Activated T-helper 1 cell treated with anti-CD3 and anti-CD28 coated beads, Interleukin-12 subunit alpha, Interleukin-12 subunit beta, Interleukin-2, Interleukin-4 antibody, amounts not matched to agents 30 ng/mL and 10 ng/mL and 1 ng/mL, durations not matched to agents 14 hours and 24 hours and 36 hours (primary cell): ENCODE measurements around the gene QRFP. TPM values are rescaled to one million over a fixed set of nuclear protein-coding genes. Genes with fewer than 3 reads are reported as not detected.

ENCODE experiments used
- DNase-seq: peaks from one replicate; pipeline ENCODE4 v3.0.0; 2021; ENCODE audit warnings: low spot score
- H3K27ac Mint-ChIP-seq: one replicate; pipeline ENCODE4 v1.8.0; 2021; ENCODE audit warnings: mild to moderate bottlenecking, mixed read lengths
- H3K27me3 Mint-ChIP-seq: one replicate; pipeline ENCODE4 v1.8.0; 2022; ENCODE audit warnings: mild to moderate bottlenecking, moderate library complexity, mixed read lengths; ENCODE audit not compliant: insufficient read depth
- H3K36me3 Mint-ChIP-seq: one replicate; pipeline ENCODE4 v1.8.0; 2021; ENCODE audit warnings: low read depth, mixed read lengths
- H3K4me1 Mint-ChIP-seq: one replicate; pipeline ENCODE4 v1.8.0; 2021; ENCODE audit warnings: low read depth, mixed read lengths
- H3K4me3 Mint-ChIP-seq: one replicate; pipeline ENCODE4 v1.8.0; 2021; ENCODE audit warnings: mild to moderate bottlenecking, moderate library complexity, mixed read lengths
- H3K9me3 Mint-ChIP-seq: one replicate; pipeline ENCODE4 v1.8.0; 2021; ENCODE audit warnings: mixed read lengths
- intact Hi-C: fragments of 100-400 bp; cut with micrococcal nuclease; formaldehyde crosslinking; loops from one replicate; pipeline ENCODE4 v1.15.1; 2024
- total RNA-seq: library from RNA; stranded (reverse); gene quantifications from 2 replicates; pipeline ENCODE4 v1.2.3, GENCODE V29; 2022

QRFP gene
- total RNA-seq, 1 donor from 2014 or later, result not detected

DNA sequence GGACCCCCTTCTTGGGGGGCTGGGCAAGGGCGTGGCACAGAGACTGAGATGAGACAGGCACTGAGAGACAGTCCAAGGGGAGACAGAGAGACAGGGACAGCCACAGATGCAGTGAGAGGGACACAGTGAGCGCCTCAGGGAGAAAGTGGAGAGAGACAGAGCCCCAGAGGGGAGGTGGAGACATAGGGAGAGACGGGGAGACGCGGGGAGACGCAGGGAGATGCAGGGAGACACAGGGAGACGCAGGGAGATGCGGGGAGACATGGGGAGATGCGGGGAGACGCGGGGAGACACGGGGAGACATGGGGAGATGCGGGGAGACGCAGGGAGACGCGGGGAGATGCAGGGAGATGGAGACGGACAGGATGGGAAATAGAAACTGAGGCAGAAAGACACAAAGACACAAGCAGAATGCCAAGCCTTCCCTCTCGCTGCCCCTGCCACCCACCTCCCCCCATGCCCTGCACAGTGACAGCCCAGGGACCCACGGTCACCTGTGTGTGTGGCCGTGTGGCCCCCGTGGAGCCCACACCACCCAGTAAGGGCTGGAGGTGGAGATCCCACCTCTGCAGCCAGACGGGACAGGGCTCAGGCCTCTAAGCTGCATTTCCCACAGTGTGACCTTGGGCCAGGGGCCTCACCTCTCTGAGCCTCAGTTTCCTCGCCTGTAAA lies 33.7 kb upstream of the QRFP start:
- Mint-ChIP-seq H3K36me3 (no peaks in the 10 kb centered on the region), H3K4me3 (no peak overlapping the region), H3K27me3 (peaks cover 24% of the 10 kb centered on the region), H3K9me3 (no peaks in the 10 kb centered on the region), H3K4me1 (no peaks in the 10 kb centered on the region), H3K27ac (no peak overlapping the region)
- no peak for DNase-seq
- intact Hi-C loops, result no loop called here

DNA sequence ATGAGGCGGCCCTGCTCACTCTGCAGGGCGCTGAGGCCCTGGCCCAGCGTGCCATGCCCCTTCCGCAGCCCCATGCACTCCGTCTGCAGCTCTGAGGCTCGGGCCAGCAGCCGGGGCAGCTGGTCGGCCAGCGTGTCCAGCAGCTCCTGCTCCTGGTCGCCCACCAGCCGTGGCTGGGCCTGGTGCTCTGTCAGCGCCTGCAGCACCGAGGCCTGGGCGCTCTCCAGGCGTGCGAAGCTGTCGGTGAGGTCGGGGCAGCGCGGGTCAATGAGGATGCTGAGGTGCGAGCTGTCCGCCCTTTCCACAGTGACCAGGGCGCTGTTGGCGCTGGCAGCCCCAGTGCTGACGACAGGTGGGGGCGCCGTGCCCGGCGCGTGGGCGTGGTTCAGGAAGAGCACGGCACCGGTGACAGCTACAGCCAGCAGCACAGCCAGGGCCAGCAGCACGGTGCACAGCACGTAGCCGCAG lies 33.0 kb upstream of the QRFP start:
- intact Hi-C loops, result no loop called here
- H3K36me3 Mint-ChIP-seq, result no peaks in the 10 kb centered on the region
- H3K4me1 Mint-ChIP-seq, result no peaks in the 10 kb centered on the region
- no peak for DNase-seq
- H3K27ac Mint-ChIP-seq, result no peak overlapping the region
- no peak overlapping the region for H3K4me3 Mint-ChIP-seq
- peaks cover 20% of the 10 kb centered on the region for H3K27me3 Mint-ChIP-seq
- H3K9me3 Mint-ChIP-seq, result no peaks in the 10 kb centered on the region

DNA sequence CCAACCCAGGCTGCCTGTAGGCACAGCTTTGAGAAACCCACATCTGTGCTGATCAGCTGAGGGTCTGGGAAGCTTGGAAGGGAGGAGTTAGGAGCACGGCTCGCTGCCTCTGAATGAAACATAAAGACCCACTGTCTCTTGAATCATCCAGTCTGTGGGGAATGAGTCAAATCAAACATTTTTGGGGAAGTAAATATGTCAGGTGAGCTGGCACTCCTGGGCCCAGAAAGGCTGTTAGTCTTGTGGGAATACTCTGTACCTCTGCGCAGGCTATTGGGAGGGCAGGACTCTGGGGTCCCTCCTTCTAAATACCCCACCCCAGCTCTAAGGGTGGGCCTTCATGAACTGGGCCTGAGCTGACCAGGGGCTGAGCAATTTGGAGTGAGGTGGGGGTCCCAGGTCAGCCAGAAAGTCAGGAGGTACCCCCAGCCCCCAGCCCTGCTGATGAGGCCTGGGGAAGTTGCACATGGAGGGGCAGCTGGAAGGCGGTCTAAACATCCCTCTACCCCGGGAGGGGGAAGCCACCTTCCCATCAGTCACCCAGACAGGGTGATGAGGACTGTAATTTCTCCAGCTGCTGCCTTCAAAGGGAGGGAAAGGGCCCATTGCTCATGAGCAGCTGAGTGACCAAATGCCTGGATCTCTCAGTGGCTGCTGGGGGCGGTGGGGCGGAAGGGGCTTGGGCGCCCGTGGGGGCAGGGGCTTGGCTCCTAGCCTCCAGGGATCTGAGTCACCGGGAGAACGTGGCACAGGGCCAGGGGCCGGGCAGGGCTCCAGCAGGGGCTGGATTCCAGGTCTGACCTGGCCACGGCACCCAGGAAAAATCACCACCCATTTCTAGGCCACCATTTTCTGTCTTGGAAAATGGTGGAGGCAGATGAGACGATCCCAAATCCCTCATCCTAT lies 31.6 kb upstream of the QRFP start:
- Mint-ChIP-seq H3K27me3 (peaks cover 18% of the 10 kb centered on the region), H3K9me3 (no peaks in the 10 kb centered on the region), H3K27ac (no peak overlapping the region), H3K36me3 (no peaks in the 10 kb centered on the region), H3K4me3 (no peak overlapping the region), H3K4me1 (no peaks in the 10 kb centered on the region)
- intact Hi-C loops, result no loop called here
- DNase-seq, result no peak

DNA sequence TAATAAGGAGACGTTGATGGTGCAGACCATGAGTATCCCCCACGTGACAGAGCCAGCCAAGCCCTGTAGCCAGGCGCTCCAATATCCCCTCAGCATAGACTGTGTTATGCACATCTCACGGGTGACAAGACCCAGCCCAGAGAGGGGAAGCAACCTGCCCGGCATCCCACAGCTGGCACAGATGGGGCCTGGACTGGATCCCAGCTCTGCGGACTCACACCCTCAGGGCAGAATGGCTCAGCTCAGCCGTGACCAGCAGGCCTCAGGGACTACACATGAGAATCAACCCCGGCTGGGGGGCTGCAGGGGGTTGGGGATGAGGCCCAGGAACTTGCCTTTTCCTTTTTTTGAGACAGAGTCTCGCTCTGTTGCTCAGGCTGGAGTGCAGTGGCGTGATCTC lies 30.7 kb upstream of the QRFP start:
- no peak overlapping the region for H3K4me3 Mint-ChIP-seq
- no peak overlapping the region for H3K27ac Mint-ChIP-seq
- intact Hi-C loops, result no loop called here
- no peaks in the 10 kb centered on the region for H3K36me3 Mint-ChIP-seq
- H3K9me3 Mint-ChIP-seq, result no peaks in the 10 kb centered on the region
- H3K4me1 Mint-ChIP-seq, result no peaks in the 10 kb centered on the region
- no peak for DNase-seq
- peaks cover 10% of the 10 kb centered on the region for H3K27me3 Mint-ChIP-seq

DNA sequence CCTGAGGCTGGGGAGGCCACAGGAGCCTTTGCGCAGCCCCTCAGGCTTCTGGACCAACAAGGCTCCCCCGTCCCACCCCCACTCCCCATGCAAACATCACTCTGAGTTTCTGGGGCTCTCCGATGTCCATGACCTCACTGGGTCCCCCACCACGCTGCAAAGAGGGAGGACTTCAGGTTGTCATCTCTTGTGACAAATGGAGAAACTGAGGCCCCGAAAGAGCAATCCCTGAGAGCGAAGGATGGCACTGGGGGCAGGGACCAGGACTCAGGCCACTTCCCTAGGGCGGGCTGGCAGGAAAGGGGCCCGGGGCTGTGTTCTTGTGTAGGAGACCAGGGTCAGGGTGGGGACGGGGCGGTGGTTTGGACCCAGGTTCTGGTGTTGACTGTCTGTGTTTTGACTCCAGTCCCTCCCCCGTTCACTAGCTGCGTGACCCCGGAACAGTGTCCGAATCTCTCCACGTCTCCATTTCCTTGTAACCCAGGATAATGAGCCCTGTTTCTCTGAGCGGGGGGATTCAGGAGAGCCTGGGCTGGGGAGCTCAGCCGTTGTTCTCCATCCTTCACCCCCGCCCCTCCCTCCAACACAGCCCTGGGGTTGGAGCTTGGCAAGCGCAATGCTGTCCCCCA lies 28.6 kb upstream of the QRFP start:
- H3K27me3 Mint-ChIP-seq, result peaks cover 2% of the 10 kb centered on the region
- no peaks in the 10 kb centered on the region for H3K4me1 Mint-ChIP-seq
- H3K9me3 Mint-ChIP-seq, result no peaks in the 10 kb centered on the region
- H3K36me3 Mint-ChIP-seq, result no peaks in the 10 kb centered on the region
- H3K4me3 Mint-ChIP-seq, result no peak overlapping the region
- intact Hi-C loops, result no loop called here
- no peak overlapping the region for H3K27ac Mint-ChIP-seq
- no peak for DNase-seq

DNA sequence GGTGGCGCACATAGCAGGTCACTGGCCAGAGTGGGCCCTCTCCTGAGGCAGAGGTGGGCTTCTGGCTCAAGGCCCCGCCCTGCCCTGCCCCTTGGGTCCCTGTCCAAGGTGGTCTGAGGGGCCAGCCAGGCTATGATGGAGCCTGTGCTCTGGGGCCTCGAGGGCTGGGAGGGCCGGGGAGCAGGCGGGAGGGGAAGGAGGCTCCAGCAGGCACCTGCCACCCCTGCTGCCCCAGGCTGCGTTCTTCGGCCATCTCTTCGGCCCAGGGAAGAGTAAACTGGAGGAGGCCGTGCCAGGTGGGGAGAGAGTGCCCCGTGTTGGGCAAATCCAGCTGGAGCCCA lies 27.8 kb upstream of the QRFP start:
- intact Hi-C loops, result no loop called here
- Mint-ChIP-seq H3K27me3 (peaks cover 2% of the 10 kb centered on the region), H3K36me3 (no peaks in the 10 kb centered on the region), H3K4me1 (no peaks in the 10 kb centered on the region), H3K4me3 (no peak overlapping the region), H3K9me3 (no peaks in the 10 kb centered on the region), H3K27ac (no peak overlapping the region)
- DNase-seq, result no peak

DNA sequence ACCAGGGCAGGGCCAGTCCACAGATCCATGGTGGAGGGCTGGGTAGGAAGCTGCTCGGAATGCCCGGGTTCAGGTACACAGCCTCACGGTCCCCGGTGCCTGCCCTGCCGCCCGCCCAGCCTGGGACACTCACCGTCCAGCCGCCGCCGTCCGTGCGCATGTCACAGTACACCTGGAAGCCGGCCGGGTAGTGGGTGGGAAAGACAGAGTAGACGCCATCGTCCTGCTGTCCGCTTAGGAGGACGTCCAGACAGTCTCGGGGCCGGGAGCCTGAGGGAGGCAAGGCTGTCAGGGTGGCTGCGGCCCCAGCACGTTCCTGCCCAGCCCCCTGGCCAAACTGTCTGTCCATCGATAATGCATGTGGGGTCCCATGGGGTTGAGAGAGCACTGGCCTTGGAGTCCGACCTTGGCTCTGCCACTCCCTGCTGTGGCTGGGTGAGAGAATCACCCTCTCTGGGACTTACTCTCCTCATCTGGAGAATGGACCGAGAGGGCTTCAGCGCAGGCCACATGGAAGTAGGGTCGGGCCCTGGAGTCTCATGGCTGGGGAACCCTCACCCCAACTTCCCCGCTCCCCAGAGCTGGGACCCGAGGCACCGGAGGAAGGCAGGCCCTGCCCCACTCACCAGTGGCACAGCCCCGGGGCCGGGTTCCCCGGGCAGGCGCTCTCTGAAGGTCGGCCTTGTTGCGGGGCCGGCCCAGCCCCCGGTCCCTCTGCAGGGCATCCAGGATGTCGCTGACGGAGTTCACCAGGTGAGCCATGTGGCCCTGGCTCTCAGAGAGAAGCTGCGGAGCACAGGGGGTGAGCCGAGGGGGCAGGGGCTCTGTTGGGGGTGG lies 27.2 kb upstream of the QRFP start:
- no peak overlapping the region for H3K4me3 Mint-ChIP-seq

DNA sequence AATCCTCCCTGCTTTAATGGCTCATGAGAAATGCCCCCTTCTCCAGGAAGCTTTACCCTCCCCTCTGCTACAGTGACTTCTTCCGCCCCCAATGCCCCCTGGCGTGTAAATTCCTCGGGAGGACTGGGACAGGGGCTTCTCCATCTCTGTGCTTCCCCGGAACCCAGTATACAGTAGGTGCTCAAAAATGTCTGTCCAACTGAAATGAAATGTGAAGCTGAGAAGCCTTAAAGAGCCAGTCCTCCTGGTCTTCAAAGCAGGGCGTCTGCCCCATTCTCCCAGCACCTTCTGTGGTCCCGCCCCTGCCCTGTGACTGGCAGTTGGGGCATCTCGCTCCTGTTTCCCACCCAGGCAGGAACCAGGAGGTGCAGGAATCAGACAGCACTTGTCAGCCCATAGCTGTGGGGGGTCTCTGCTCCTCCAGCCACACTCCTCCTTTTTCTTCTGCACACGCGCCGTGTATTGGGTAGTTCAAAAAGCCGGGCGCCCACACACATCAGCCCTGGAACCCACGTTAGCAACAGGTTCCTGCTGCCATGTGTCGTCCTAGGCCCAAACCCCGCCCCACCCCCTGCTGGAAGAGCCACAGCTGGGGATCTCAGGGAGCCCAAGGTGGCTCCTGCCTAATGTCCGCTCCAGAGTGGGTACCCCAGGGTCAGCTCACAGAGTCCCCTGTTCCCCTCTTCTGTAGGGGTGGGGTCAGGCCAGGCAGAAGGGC lies 26.4 kb upstream of the QRFP start:
- Mint-ChIP-seq H3K4me1 (no peaks in the 10 kb centered on the region), H3K36me3 (no peaks in the 10 kb centered on the region), H3K27ac (no peak overlapping the region), H3K9me3 (no peaks in the 10 kb centered on the region), H3K27me3 (peaks cover 2% of the 10 kb centered on the region), H3K4me3 (no peak overlapping the region)
- no peak for DNase-seq
- intact Hi-C loops, result no loop called here

More for the DNA sequence above, 27.2 kb upstream of the QRFP start:
- peaks cover 2% of the 10 kb centered on the region for H3K27me3 Mint-ChIP-seq
- DNase-seq, result no peak
- H3K9me3 Mint-ChIP-seq, result no peaks in the 10 kb centered on the region
- no peak overlapping the region for H3K27ac Mint-ChIP-seq
- H3K4me1 Mint-ChIP-seq, result no peaks in the 10 kb centered on the region
- no peaks in the 10 kb centered on the region for H3K36me3 Mint-ChIP-seq
- intact Hi-C loops, result no loop called here

DNA sequence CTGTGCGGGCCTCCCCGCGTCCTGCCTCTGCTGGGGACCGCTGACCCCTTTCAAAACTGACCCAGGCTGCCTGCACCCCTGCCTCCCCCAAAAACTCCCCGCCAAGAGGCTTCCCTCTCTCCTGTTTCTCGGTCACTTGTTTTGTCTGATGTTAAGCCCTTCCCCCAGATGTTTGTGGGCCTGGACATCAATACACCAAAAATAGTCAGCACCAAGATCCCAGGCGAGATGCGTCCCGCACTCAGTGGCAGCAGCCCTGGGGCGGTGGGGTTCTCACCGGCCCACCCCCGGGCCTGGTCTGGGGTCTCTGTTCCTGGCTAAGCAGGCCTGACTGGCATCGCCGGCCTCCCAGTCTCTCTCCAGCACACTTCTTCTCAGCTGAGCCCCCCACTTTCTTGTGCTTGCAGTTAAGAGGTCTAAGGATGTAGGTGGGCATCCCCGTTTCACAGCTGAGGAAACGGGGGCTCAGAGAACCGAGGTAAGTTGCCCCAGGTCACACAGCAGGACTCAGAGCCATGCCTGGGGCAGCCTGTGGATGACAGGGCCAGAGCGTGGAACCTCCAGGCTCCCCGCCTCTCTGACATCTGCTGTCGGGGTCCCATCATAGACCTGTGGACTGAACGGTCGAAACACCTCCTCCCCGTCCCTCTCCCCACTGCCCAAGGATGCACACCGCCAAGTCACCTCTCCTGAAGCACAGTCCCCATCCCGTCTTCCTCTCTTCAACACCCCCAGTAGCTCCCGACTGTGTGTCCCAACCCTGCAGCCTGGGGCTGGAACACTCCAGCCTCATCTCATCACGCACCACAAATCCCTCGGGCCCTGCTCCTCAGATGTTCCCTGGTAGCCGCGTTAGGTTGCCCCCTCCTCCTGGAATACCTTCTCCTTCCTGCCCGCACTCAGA lies 25.6 kb upstream of the QRFP start:
- H3K27me3 Mint-ChIP-seq, result peaks cover 2% of the 10 kb centered on the region
- no peaks in the 10 kb centered on the region for H3K9me3 Mint-ChIP-seq
- H3K36me3 Mint-ChIP-seq, result no peaks in the 10 kb centered on the region
- no peaks in the 10 kb centered on the region for H3K4me1 Mint-ChIP-seq
- intact Hi-C loops, result no loop called here
- no peak overlapping the region for H3K4me3 Mint-ChIP-seq
- H3K27ac Mint-ChIP-seq, result no peak overlapping the region
- no peak for DNase-seq

DNA sequence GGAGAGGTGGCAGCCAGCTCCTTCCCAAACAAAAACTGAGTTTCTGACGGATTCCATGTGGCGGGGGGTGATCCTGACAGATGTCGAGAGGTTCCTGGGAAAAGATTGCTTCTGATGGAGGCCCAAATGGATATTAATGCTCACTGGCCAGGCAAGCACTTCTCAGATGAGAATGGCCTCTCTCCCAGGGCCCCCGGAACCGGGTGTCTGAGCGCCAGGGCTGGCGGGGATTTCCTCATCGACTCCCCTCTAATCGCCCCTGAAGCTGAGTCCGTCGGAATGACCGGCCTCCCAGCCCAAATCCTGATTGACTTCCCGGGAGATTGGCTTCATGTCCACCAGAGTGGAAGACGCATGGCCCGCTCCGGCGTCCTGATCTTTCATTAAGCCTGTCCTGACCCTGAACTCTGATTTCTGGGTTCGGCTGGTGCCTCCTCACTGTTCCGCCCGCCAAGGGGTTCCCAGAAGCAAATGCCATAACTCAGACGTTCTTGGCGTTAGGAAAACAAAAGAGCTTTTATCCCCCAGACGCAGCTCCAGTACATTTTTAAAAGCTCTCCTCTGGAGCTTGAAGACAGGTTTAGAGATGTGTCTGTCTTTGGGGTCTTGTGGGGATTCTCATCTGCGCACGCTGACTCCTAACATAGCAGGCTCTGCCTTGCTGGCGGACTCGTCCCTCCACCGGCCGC lies 24.8 kb upstream of the QRFP start:
- Mint-ChIP-seq H3K9me3 (no peaks in the 10 kb centered on the region), H3K4me3 (no peak overlapping the region), H3K27ac (no peak overlapping the region), H3K36me3 (no peaks in the 10 kb centered on the region), H3K4me1 (no peaks in the 10 kb centered on the region), H3K27me3 (peaks cover 2% of the 10 kb centered on the region)
- no peak for DNase-seq
- intact Hi-C loops, result no loop called here

DNA sequence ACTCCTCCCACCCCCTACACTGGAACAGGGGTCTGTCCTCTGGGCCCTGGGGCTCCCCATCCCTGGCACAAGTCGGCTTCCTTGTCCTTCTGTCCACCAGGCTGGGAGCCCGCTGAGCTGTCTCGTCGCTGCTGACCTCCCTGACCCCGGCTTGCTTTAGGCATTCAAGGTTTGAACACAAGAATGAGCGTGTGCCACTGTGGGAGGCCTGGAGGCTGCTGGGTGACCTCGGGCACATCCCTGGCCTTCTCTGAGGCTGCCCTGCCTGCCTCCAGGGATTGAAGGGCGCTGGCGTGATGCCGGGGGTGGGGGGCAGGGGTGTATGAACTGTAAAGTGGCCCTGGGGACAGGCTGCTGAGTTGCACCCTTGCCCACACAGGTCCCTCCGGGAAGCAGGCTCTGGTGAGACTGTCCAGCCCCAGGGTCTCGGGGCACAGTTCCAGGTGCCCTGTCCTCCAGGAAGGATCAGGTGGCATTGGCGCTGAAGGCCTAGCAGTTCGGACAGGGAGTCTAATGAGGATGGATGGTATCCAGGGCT lies 24.2 kb upstream of the QRFP start:
- Mint-ChIP-seq H3K27ac (no peak overlapping the region), H3K4me3 (no peak overlapping the region), H3K36me3 (no peaks in the 10 kb centered on the region), H3K4me1 (no peaks in the 10 kb centered on the region), H3K9me3 (no peaks in the 10 kb centered on the region), H3K27me3 (peaks cover 1% of the 10 kb centered on the region)
- intact Hi-C loops, result no loop called here
- DNase-seq, result no peak
